C4-2B (cell line): ENCODE results near the gene SLC39A7.

Source experiments
- H3K27ac ChIP-seq: fragments of 450-650 bp; 2 replicates; pipeline ENCODE4 v1.5.1; 2017
- ZFX ChIP-seq: fragments of 450-650 bp; IDR thresholded peaks from 2 replicates; pipeline ENCODE4 v1.6.1; 2017
- TF ChIP-seq, protein P1 (sequence below): fragments of 450-650 bp; conservative IDR thresholded peaks from 2 replicates; pipeline ENCODE4 v1.5.1; 2017; ENCODE audit warnings: mild to moderate bottlenecking

The SLC39A7 gene

GRCh38 chr6:33192105-33192646 is 8.5 kb upstream of the SLC39A7 start, which contains the start of gene COL11A2:
Gene COL11A2 (minus strand): TSS chr6:33192467. CDS start chr6:33192240, 227 bp downstream.
- TF ChIP-seq, protein P1, sequence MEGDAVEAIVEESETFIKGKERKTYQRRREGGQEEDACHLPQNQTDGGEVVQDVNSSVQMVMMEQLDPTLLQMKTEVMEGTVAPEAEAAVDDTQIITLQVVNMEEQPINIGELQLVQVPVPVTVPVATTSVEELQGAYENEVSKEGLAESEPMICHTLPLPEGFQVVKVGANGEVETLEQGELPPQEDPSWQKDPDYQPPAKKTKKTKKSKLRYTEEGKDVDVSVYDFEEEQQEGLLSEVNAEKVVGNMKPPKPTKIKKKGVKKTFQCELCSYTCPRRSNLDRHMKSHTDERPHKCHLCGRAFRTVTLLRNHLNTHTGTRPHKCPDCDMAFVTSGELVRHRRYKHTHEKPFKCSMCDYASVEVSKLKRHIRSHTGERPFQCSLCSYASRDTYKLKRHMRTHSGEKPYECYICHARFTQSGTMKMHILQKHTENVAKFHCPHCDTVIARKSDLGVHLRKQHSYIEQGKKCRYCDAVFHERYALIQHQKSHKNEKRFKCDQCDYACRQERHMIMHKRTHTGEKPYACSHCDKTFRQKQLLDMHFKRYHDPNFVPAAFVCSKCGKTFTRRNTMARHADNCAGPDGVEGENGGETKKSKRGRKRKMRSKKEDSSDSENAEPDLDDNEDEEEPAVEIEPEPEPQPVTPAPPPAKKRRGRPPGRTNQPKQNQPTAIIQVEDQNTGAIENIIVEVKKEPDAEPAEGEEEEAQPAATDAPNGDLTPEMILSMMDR: no peak
- no peak for TF ChIP-seq ZFX
- H3K27ac ChIP-seq: no peak within 1 kb of the TSS

DNA sequence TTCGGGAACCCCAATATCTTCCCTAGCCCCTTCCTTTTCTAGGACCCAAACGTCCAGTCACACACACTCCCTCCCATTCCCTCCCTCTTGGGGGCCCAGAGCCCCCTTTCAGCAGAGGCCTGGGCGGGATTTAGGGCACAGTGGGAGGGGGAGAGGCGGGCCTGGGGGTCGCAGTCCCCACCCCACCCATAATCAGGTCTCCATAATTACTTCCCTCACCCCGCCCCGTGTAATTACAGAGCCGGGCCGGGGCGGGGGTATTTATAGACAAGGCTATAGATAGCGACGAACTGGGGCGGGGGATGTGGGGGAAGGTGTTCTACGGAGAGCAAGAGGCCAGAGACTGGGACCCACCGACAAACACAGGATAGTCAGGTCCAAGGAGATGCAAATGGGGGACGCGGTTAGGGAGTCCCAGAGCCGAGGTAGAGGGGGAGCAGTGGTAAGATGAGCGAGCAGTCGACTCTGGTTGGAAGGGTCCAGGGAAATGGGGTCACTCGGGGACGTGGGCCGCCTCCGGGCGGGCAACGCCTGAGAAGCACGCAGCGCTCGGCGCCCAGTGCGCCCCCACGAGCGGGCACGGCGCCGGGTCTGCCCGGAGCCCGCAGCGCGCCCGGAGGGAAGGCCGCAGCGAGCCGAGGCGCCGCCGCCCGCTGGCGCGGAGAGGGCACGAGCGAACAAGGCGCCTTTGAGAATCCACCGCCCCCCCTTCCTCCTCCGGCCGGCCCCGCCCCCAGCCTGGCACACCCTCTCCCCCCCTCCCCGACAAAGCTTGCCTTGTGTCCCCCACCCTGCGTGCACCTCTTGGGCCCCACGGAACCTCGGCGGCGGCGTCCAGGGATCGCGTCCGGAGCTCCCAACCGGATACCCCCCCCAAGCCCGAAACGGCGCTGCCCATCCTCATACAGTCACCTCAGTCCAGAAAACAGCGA is 7.7 kb upstream of the SLC39A7 start:
- no peak for TF ChIP-seq ZFX
- TF ChIP-seq, protein P1: no peak
- no peak overlapping the region for H3K27ac ChIP-seq

GRCh38 chr6:33193619-33194018 is 7.0 kb upstream of the SLC39A7 start:
- H3K27ac ChIP-seq: no peak overlapping the region
- TF ChIP-seq, protein P1: no peak
- no peak for TF ChIP-seq ZFX

DNA sequence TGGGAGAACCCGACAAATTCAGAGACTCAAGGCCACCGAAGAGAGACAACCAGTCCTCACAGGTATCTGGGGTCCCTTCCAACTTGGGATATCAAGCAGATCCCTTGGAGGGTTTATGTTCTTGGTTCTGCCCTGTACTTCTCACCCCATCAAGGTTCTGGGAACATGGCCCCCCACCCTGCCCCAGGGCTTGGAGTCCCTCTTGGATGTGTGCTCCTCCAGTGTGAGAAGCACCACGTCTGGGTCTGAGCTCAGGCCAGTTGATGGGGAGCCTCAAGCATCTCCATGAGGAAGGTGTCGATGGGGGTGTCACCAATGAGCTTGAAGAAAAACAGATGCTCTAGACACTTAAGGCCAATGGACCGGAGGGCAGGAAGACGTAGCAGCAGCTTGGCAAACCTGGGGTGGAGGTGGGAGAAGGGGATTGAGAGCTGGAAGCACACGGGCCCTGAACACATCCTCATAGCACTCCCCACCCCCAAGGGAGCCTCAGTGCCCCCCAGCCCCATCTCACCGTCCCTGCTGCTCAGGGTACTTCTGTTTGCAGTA is 6.2 kb upstream of the SLC39A7 start:
- TF ChIP-seq ZFX: no peak
- TF ChIP-seq, protein P1: no peak
- no peak overlapping the region for H3K27ac ChIP-seq

DNA sequence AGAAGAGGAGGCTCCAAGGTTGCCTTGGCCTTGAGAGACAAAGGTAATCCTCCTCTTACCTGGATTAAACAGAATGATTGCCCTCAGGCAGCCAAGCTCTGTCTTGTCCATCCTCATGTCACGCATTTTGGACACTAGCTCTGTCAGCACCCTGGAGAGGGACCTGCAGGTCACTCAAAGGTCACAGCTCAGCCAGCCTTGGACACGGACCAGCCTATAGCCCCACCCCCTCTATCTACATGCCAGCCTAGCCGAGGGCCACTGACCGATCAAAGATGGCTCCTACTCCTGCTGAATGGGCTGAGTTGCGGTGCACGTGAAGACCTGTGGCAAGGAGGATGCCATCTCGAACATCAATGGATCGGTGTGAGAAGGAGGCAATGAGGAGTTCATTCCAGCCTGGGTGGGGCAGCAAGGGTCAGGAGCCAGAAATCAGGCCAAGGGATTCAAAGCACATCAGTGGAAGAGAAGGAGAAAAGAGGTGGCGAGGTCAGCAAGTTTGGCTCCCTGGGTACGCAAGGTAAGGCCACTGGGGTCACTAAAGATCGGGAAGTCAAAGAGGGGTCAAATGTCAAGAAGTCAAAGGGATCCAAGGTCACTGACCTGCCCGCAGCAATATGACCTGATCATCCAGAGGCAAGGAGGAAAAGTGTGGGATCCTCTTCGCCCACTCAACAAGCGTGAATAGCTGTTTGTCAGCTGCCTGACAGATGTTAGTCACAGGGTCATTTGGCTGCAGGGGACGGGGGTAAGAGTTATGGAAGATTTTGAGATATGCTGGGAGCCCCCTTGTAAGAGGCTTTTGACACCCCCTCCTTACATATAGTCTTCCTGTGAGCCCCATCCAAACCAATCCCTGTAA is 5.1 kb upstream of the SLC39A7 start:
- TF ChIP-seq ZFX: no peak
- TF ChIP-seq, protein P1: no peak
- H3K27ac ChIP-seq: no peak overlapping the region

DNA sequence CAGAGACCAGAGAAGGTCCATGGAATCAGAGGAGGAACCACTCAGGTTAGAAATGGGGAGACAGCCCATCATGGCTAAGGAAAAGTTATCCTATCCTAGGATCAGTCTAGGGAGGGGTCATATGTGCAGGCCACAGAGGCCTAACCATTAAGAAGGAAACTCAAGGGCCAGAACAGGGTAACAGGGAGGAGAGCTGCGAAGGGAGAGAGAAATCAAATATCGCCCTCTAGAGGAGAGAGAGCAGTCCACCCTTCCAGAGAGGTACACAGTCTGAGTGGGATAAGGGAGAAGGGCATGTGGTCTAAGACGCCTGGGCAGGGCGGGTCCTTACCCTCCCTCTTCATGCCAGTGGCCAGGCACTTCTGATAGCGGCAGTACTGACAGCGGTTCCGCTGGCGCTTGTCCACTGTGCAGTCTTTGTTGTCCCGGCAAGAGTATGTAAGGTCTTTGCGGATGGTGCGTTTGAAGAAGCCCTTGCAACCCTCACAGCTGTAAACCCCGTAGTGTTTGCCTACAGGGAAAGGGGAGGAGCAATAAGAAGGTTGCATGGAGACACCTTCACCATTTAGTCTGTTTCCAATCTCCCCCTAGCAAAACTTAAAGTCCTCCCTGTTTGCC is 3.1 kb upstream of the SLC39A7 start:
- TF ChIP-seq ZFX: no peak
- TF ChIP-seq, protein P1: peak; percentile 81
- no peak overlapping the region for H3K27ac ChIP-seq
